Measurements from ENCODE around the gene KAT8. TPM values are rescaled to one million over a fixed set of nuclear protein-coding genes. Genes with fewer than 3 reads are reported as not detected.

The KAT8 gene
- total RNA-seq, 1 experiment from 2014 or later, result 35.1 TPM

GRCh38 chr16:31086629-31086906 is 30.9 kb upstream of the KAT8 start:
- TF ChIP-seq CTCF (conservative IDR thresholded peaks at IDR 0.05; ENCODE audit: low read depth, low read length) (no peak), EZH2phosphoT487 (IDR thresholded peaks at IDR 0.05; ENCODE audit: borderline replicate concordance, low read length) (no peak), EZH2 (IDR thresholded peaks at IDR 0.05; ENCODE audit: low read length, unreplicated experiment) (no peak)
- Histone ChIP-seq H3F3A (ENCODE audit: low read length, unreplicated experiment) (no peaks in the 10 kb centered on the region), H3K4me2 (ENCODE audit: low read length) (no peak overlapping the region), H3K9ac (ENCODE audit: low read length) (no peak overlapping the region), H3K79me2 (ENCODE audit: low read length) (no peaks in the 10 kb centered on the region; the same call in 1 of the 2 replicates), H3K9me3 (ENCODE audit: low read length) (no peaks in the 10 kb centered on the region), H4K20me1 (ENCODE audit: low read length) (no peaks in the 10 kb centered on the region), H3K27me3 (ENCODE audit: low read length) (no peaks in the 10 kb centered on the region), H3K9me2 (replicated peaks; ENCODE audit: low read length) (no peaks in the 10 kb centered on the region), H3K27ac (ENCODE audit: low read length) (no peak overlapping the region), H3K4me1 (ENCODE audit: insufficient read depth, low read length) (no peaks in the 10 kb centered on the region), H3K36me3 (ENCODE audit: low read depth, low read length) (peaks cover 3% of the 10 kb centered on the region; the same call in 1 of the 2 replicates), H3K4me3 (ENCODE audit: low read length) (no peak overlapping the region), H2AFZ (ENCODE audit: low read length) (no peak overlapping the region)
- ATAC-seq, result no peak
- POLR2A ChIA-PET (ENCODE audit: unreplicated experiment), result no interaction called here
- DNase-seq, result no peak
- BruUV-seq (replicated peaks), result no TSS peak
- intact Hi-C loops (cut with micrococcal nuclease), result no loop called here
- CTCF ChIA-PET, result no interaction called here

GRCh38 chr16:31087481-31087880 is 30.0 kb upstream of the KAT8 start:
- intact Hi-C loops (cut with micrococcal nuclease), result no loop called here
- CTCF ChIA-PET, result no interaction called here

More at GRCh38 chr16:31087481-31087880, 30.0 kb upstream of the KAT8 start:
- ATAC-seq (no peak), DNase-seq (no peak)
- no peak overlapping the region for H3K9ac ChIP-seq (ENCODE audit: low read length)
- H3K4me1 ChIP-seq (ENCODE audit: insufficient read depth, low read length), result no peaks in the 10 kb centered on the region
- no peaks in the 10 kb centered on the region for H3K9me2 ChIP-seq (replicated peaks; ENCODE audit: low read length)
- BruUV-seq (replicated peaks), result no TSS peak
- no peak overlapping the region for H3K4me3 ChIP-seq (ENCODE audit: low read length)
- POLR2A ChIA-PET (ENCODE audit: unreplicated experiment), result no interaction called here
- no peak for TF ChIP-seq CTCF (conservative IDR thresholded peaks at IDR 0.05; ENCODE audit: low read depth, low read length)
- TF ChIP-seq EZH2 (IDR thresholded peaks at IDR 0.05; ENCODE audit: low read length, unreplicated experiment), result no peak
- TF ChIP-seq EZH2phosphoT487 (IDR thresholded peaks at IDR 0.05; ENCODE audit: borderline replicate concordance, low read length), result no peak
- H3K27me3 ChIP-seq (ENCODE audit: low read length), result no peaks in the 10 kb centered on the region
- H3K27ac ChIP-seq (ENCODE audit: low read length), result no peak overlapping the region
- no peak overlapping the region for H2AFZ ChIP-seq (ENCODE audit: low read length)
- H3K4me2 ChIP-seq (ENCODE audit: low read length), result no peak overlapping the region
- H3K79me2 ChIP-seq (ENCODE audit: low read length), result peaks cover 4% of the 10 kb centered on the region
- H3K9me3 ChIP-seq (ENCODE audit: low read length), result no peaks in the 10 kb centered on the region
- H4K20me1 ChIP-seq (ENCODE audit: low read length), result 0 out of 2 replicates have a peak, but pooled peaks cover under 1% of the 10 kb centered on the region
- peaks cover 3% of the 10 kb centered on the region; the same call in 1 of the 2 replicates for H3K36me3 ChIP-seq (ENCODE audit: low read depth, low read length)
- H3F3A ChIP-seq (ENCODE audit: low read length, unreplicated experiment), result no peaks in the 10 kb centered on the region

All from PC-3 (cell line).